ENCODE measurements around the gene ANKRD28. TPM values are rescaled to one million over a fixed set of nuclear protein-coding genes. Genes with fewer than 3 reads are reported as not detected.
"Not testable (repeated sequence)": the region's sequence is repeated elsewhere in the genome, so short reads cannot be mapped to it uniquely, and the experiment has no call there.

The ANKRD28 gene
- 63.7 and 66.1 TPM in 2 replicates for total RNA-seq
- long read RNA-seq, partial matches to known transcripts, result 11 of 14 reads
- long read RNA-seq, other reads (novel, unspliced or antisense), result 3 of 14 reads

DNA sequence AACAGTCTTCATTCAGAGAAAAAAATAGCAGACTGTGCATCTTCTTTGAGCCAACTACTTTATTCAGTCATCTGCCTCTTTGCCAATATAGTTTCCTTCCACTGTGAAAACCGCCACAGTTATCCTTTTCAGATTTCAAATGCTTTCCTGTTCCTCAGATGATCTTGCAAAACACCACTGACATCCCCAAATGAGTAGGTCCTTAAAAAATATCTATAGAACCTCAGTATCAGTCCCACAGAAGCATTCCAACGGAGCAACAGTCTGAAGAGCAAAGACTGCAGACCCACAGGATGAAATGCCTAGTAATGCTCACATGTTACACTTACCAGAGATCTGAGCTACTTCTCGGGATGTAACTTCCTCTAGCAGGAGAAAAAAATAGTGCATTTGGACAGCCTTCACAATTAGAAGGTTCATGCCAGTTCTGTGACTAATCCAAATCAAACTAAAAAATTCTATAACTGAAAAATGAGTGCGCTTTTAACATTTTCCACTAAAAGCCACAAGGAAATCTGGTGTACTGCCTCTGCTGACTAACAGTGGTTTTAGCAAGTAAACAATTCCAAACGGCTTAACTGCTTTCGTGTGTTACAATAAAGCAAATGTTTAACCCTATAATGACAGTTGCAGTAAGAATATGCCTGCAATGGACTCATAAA lies at the start of gene ANKRD28:
Gene ANKRD28, minus strand, starts transcription at position 338 of the 662 bp plus-strand sequence. CDS start 1,458 bp downstream, outside the sequence.
- no peak for DNase-seq (ENCODE audit: low spot score, unreplicated experiment)
- peaks cover 22% of the 10 kb centered on the region for H3K4me1 Mint-ChIP-seq (ENCODE audit: low read depth)
- peak within 1 kb of the TSS; percentile 91 for H3K27ac Mint-ChIP-seq
- TF ChIP-seq, protein P1, sequence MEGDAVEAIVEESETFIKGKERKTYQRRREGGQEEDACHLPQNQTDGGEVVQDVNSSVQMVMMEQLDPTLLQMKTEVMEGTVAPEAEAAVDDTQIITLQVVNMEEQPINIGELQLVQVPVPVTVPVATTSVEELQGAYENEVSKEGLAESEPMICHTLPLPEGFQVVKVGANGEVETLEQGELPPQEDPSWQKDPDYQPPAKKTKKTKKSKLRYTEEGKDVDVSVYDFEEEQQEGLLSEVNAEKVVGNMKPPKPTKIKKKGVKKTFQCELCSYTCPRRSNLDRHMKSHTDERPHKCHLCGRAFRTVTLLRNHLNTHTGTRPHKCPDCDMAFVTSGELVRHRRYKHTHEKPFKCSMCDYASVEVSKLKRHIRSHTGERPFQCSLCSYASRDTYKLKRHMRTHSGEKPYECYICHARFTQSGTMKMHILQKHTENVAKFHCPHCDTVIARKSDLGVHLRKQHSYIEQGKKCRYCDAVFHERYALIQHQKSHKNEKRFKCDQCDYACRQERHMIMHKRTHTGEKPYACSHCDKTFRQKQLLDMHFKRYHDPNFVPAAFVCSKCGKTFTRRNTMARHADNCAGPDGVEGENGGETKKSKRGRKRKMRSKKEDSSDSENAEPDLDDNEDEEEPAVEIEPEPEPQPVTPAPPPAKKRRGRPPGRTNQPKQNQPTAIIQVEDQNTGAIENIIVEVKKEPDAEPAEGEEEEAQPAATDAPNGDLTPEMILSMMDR (IDR thresholded peaks at IDR 0.05; ENCODE audit: unreplicated experiment), result peak; percentile 34
- H3K9me3 Mint-ChIP-seq (ENCODE audit: low read depth), result no peaks in the 10 kb centered on the region
- H3K4me3 Mint-ChIP-seq (ENCODE audit: low read depth), result no peak within 1 kb of the TSS
- H3K36me3 Mint-ChIP-seq (ENCODE audit: insufficient read depth), result peaks cover 5% of the 10 kb centered on the region
- no peaks in the 10 kb centered on the region for H3K27me3 Mint-ChIP-seq

DNA sequence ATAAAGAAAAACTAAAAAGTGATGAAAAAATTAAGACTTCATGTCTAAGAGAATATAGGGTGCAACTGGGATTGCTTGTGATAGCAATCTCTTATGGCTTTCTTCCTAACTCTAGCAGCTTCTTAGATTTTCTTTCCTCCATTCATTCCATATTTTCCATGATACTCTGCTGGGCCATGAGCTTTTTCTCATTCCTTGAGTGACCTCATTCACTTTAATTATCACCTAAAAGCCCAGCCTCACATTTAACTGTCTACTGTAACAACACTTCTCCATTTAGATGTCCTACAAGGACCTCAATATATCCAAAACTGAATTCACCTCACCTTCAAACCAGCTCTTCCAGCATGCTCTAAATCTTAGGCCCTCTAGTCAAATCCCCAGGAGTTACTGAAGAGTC lies 49.5 kb upstream of the ANKRD28 start:
- H3K27me3 Mint-ChIP-seq, result no peaks in the 10 kb centered on the region
- peaks cover 23% of the 10 kb centered on the region for H3K4me1 Mint-ChIP-seq (ENCODE audit: low read depth)

DNA sequence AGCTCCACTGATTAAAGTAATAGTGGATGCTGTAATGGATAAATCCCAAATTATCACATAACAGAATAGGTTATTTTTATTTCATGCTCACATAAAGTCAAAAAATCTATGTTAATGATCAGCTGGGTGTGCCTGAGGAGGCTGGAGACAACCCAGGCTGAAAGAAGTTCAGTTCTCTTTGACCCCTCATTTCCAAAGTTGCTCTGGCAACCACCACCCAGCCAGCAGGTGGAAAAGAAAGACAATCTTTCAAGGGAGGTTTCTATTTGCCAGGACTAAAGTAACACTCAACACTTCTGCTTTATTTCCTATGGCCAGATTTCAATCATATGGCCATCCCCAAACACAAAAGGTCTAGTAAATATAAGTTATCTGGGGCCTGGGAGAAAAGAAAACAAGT lies 48.8 kb upstream of the ANKRD28 start:
- TF ChIP-seq, protein P1 (IDR thresholded peaks at IDR 0.05; ENCODE audit: unreplicated experiment), result no peak
- H3K27ac Mint-ChIP-seq, result peak overlapping the region; percentile 65
- DNase-seq (ENCODE audit: low spot score, unreplicated experiment), result no peak
- peaks cover 20% of the 10 kb centered on the region for H3K36me3 Mint-ChIP-seq (ENCODE audit: insufficient read depth)
- H3K9me3 Mint-ChIP-seq (ENCODE audit: low read depth), result peaks cover 8% of the 10 kb centered on the region
- no peak overlapping the region for H3K4me3 Mint-ChIP-seq (ENCODE audit: low read depth)
- no peaks in the 10 kb centered on the region for H3K27me3 Mint-ChIP-seq
- peaks cover 23% of the 10 kb centered on the region for H3K4me1 Mint-ChIP-seq (ENCODE audit: low read depth)

More for the DNA sequence above, 49.5 kb upstream of the ANKRD28 start:
- TF ChIP-seq, protein P1 (IDR thresholded peaks at IDR 0.05; ENCODE audit: unreplicated experiment), result no peak
- H3K36me3 Mint-ChIP-seq (ENCODE audit: insufficient read depth), result peaks cover 19% of the 10 kb centered on the region
- peak overlapping the region; percentile 69 for H3K27ac Mint-ChIP-seq
- DNase-seq (ENCODE audit: low spot score, unreplicated experiment), result no peak
- H3K9me3 Mint-ChIP-seq (ENCODE audit: low read depth), result peaks cover 6% of the 10 kb centered on the region
- H3K4me3 Mint-ChIP-seq (ENCODE audit: low read depth), result no peak overlapping the region

DNA sequence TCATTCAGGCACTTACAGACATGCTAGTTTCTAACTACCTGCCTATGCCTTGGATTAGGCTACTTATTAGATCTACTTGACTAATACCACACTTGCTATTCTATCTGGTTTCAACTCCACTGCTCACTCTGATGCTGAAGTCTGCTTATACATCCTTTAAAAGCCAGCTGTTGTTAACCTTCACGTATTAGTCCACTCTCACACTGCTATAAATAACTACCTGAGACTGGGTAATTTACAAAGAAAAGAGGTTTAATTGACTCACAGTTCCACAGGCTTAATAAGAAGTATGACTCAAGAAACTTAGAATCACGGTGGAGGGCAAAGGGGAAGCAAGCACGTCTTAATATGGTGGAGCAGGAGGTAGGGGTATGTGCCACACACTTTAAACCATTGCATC lies 47.7 kb upstream of the ANKRD28 start:
- H3K27ac Mint-ChIP-seq, result no peak overlapping the region
- H3K36me3 Mint-ChIP-seq (ENCODE audit: insufficient read depth), result peaks cover 23% of the 10 kb centered on the region
- no peaks in the 10 kb centered on the region for H3K27me3 Mint-ChIP-seq
- no peak overlapping the region for H3K4me3 Mint-ChIP-seq (ENCODE audit: low read depth)
- DNase-seq (ENCODE audit: low spot score, unreplicated experiment), result no peak
- TF ChIP-seq, protein P1 (IDR thresholded peaks at IDR 0.05; ENCODE audit: unreplicated experiment), result no peak
- H3K4me1 Mint-ChIP-seq (ENCODE audit: low read depth), result peaks cover 23% of the 10 kb centered on the region
- H3K9me3 Mint-ChIP-seq (ENCODE audit: low read depth), result peaks cover 10% of the 10 kb centered on the region

DNA sequence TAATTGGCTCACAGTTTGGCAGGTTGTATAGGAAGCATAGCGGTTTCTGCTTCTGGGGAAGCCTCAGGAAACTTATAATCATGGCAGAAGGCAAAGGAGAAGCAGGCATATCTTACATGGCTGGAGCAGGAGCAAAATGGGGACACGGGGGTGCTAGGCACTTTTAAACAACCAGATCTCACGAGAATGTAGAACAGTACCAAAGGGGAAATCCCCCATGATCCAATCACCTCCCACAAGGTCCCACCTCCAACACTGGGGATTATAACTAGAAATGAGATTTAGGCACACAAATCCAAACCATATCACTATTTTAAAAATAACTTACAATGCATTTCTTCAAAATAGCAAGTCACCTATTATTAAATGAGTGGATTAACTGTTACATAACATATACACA lies 47.1 kb upstream of the ANKRD28 start:
- TF ChIP-seq, protein P1 (IDR thresholded peaks at IDR 0.05; ENCODE audit: unreplicated experiment), result no peak
- H3K4me3 Mint-ChIP-seq (ENCODE audit: low read depth), result no peak overlapping the region
- H3K9me3 Mint-ChIP-seq (ENCODE audit: low read depth), result peaks cover 16% of the 10 kb centered on the region
- no peak for DNase-seq (ENCODE audit: low spot score, unreplicated experiment)
- no peak overlapping the region for H3K27ac Mint-ChIP-seq
- peaks cover 29% of the 10 kb centered on the region for H3K36me3 Mint-ChIP-seq (ENCODE audit: insufficient read depth)
- H3K4me1 Mint-ChIP-seq (ENCODE audit: low read depth), result peaks cover 23% of the 10 kb centered on the region
- H3K27me3 Mint-ChIP-seq, result no peaks in the 10 kb centered on the region

DNA sequence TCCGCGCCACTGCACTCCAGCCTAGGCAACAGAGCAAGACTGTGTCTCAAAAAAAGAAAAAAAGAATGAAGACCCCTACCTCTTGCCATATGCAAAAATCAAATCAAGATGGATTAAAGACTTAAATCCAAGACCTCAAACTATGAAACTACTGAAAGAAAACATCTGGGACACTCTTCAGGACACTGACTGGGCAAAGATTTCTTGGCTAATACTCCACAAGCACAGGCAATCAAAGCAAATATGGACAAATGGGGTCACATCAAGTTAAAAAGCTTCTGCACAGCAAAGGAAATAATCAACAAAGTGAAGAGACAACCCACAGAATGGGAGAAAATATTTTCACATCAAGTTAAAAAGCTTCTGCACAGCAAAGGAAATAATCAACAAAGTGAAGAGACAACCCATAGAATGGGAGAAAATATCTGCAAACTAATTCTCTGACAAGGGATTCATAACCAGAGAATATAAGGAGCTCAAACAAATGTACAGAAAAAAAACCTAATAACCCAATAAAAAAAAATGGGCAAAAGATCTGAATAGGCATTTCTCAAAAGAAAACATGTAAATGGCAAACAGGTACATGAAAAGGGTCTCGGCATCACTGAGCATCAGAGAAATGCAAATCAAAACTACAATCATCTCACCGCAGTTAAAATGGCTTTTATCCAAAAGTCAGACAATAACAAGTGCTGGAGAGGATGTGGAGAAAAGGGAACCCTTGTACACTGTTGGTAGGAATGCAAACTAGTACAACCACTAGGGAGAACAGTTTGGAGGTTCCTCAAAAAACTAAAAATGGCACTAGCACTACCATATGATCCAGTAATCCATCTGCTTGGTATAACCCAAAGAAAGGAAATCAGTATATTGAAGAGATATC lies 43.6 kb upstream of the ANKRD28 start:
- DNase-seq (ENCODE audit: low spot score, unreplicated experiment); H3K4me3 Mint-ChIP-seq (ENCODE audit: low read depth); H3K27me3 Mint-ChIP-seq; H3K27ac Mint-ChIP-seq: not testable (repeated sequence)
- Mint-ChIP-seq H3K36me3 (ENCODE audit: insufficient read depth) (peaks cover 39% of the 10 kb centered on the region), H3K4me1 (ENCODE audit: low read depth) (peaks cover 11% of the 10 kb centered on the region), H3K9me3 (ENCODE audit: low read depth) (peaks cover 33% of the 10 kb centered on the region)
